IPS DF 4.7 (cell line): ENCODE measurements around the gene USHBP1.

ENCODE experiments used
- DNase-seq: peaks from one replicate; pipeline ENCODE4 v3.0.0-alpha.2; 2013; ENCODE audit warnings: low spot score; ENCODE audit errors: extremely low read depth

The USHBP1 gene

DNA sequence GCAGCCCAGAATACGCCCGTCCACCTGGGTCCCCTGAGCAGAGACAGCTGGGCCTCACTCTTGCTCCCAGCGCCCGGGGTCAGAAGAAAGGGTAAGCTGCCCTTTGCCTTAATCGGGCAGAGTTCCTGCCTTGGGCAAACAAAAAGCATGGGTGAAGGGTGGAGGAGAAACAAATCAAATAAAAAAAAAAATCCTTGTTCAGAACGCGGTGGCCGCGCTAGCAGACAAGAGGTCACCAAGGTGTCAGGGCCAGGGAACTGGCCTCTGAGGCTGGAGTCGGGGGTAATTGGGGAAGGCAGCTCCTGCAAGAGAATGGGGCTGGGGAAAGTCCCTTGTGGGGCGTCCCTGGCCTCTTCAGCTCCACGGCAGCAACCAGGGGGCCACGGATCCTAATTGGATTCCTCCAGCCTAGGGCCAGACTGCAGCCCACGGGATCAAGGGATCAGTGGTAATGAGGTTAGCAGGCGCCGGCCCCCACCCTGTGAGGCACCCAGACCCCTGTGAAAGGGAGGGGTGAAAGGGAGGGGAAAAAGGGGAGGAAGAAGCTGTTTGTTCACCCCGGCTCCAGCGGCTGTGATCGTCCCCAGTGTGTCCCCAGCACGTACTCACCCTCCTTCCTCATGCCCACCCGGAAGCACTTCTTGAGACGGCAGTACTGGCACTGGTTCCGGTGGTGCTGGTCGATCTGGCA, 24.3 kb downstream of the USHBP1 start:
- no peak for DNase-seq

GRCh38 chr19:17237747-17238706, 26.5 kb downstream of the USHBP1 start:
- no peak for DNase-seq

DNA sequence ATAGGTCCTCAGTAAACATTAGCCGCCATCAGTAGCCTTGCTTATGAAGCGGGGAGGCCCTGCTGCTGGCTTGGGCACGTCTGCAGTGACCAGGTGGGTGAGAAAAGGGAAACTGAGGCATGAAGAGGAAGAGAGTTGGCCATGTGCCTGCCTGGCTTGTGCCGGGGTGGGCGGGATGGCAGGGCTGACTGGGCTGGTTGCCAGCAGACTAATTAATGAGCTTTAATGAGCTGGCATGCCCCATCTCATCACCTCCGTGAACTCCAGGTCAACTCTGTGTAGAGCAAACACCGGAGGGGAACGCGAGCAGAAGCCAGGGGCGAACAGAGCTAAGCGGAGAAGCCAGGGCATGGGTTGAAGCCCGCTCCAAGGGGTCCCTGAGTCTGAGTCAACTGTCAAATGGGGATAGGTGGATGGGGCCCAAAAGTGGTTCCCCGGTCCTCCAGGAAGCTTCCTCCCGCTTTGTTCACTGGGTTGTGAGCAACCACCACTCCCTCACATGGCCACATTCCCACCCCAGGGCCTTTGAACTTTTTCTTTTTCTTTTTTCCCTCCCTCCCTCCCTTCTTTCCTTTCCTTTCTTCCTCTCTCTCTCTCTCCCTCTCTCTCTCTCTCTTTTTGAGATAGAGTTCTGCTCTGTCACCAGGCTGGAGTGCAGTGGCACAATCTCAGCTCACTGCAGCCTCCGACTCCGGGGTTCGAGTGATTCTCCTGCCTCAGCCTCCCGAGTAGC, 27.6 kb downstream of the USHBP1 start:
- no peak for DNase-seq

GRCh38 chr19:17235971-17236777, 28.4 kb downstream of the USHBP1 start:
- no peak for DNase-seq

DNA sequence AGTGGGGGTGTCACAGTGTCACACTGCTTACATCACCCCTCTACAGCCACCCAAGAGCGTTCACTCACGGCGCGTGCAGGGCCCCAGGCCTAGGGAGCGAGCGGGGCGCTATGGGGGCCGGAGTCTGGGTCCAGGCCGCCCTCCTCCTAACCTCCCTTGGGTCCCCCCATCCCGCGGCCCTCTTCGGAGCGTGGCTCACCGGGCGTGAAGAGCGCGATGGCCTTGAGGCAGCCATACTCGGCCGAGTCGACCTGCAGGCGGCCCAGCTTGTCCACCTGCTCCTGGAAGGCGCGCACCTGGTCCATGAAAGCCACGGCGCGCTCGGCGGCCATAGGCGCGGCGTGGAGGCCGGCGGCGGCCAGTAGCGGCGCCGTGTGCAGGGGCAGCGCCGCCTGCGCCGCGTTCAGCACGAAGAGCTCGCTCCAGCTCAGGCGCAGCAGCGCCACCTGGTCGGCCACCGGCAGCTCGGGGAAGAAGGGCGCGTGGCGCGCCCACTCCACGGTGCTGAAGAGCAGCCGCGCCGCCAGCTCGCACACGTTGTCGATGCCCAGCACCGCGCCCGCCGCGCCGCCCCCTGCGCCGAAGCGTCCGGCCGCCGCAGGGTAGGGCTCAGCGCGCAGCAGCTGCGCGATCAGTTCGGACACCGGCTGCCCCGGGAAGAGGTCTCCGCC, 29.1 kb downstream of the USHBP1 start:
- DNase-seq: no peak

DNA sequence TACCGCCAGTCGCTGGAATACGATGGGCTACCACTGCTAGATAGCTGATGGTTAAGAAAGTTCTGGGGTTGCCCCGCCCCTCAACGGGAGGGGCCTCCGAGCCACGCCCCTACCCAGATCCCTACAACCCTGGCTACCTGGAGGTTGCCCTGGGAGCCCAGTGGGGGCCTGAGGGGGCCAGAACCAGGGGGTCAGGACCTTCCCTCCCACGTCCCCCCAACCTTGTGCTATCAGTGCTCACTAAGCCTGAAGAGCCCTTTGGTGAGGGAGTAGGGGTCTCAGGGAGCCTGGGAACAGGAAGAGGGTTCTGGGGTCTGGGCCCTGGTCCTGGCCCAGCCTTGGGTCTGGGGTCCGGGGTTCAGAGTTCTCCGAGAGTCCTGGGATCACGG, 29.6 kb downstream of the USHBP1 start:
- DNase-seq: no peak

DNA sequence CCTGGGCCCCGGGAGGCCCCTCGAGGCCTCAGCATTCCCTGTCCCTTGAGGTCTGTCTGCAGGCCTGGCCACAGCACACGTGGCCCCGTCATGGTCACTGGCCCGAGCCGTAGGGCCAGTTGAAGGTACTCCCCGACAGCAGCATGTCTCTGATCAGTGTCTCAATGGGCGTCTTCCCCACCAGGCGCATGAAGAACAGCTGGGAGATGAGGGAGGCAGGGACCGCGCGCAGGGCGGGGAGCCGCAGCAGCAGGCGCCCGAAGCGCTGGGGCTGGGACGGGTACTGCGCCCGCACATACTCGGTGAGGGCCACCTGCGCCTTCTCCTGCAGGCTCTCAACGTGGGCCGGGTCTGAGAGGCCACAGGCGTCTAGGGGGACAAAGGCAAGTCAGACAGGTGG, 32.3 kb downstream of the USHBP1 start:
- no peak for DNase-seq

DNA sequence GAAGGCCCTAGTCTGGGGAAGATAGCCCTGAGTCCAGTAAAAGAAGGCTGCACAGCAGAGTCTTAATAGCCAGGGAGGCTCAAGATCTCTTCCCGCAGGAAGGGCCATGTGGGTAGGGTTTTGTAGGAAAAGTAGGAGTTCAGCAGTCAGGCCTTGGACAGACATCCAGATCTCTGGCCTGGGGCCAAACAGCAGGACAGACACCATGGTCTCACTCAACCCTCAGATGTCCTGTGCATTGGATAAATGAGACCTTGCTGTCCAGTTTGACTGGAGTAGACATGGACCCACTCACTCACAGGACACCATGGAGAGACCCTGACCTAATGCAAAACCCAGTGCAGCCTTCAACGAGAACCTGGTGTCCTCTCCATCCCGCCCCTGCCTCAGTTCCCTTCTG, 34.7 kb downstream of the USHBP1 start:
- DNase-seq: no peak

DNA sequence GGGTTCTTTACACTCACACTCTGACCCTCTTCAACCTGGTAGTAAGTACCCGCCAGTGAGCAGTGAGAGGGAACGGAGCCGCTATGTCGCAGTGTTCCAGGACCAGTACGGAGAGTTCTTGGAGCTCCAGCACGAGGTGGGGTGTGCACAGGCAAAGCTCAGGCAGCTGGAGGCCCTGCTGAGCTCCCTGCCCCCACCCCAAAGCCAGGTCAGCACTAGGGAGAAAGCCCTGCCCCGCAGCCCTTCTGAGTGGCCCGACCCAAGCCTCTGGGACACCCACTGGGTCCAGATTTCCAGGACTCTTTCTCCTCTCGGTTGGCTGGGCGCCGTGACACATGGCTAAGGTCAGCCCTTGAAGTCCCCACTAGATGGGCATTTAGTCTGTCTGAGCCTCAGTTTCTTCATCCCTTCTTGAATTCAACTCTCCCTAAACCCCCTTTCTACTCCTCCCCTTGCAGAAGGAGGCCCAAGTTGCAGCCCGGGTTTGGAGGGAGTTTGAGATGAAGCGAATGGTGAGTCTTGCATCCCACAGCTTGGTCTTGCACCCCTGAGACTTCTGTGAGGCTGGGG, 36.7 kb downstream of the USHBP1 start:
- DNase-seq: no peak

DNA sequence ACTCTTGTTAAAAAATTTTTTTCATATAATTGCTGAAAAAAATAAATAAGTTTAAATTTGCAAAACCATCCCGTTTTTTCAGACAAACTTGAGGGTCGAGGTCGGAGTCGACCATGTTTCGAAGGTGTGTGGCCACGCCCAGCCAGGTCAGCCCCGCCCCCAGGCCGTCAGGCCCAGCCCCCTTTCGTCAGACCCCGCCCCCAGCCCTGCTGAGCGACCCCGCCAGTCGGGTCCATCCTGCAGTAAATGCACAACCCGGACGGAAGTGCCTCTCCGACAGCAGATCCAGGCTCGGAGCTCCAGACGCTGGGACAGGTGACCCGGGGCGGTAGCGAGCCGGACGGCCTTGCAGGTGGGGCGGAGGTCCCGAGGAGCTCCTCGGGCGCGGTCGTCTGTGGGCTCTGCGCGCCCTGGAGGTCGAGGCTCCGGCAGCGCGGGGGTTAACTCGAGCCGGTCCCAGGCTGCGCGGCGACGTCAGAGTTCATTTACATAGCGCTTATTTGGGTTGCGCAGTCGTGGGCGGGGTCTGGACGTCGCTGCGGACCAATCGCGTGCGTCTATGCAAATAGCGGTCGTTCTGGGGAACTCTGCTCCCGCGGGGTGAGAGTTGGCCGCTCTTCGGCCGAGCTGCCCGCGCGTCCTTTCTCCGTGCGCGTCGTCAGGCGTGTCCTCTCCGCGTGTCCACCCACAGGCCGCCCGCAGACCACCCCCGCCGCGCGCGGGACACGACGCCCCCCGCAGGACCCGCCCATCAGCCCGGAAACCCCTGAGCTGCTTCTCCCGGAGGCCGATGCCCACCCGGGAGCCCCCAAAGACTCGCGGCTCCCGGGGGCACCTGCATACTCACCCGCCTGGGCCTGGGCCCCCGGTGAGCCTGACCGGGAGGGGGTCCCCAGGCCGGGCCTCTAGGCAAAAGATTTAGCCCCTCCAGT, 38.3 kb downstream of the USHBP1 start, which contains the start of gene OCEL1:
OCEL1 (plus strand) TSS at position 225 of the 932 bp plus-strand sequence; CDS start at position 247, 22 bp downstream.
- DNase-seq: no peak

GRCh38 chr19:17225053-17225452, 39.5 kb downstream of the USHBP1 start:
- no peak for DNase-seq

DNA sequence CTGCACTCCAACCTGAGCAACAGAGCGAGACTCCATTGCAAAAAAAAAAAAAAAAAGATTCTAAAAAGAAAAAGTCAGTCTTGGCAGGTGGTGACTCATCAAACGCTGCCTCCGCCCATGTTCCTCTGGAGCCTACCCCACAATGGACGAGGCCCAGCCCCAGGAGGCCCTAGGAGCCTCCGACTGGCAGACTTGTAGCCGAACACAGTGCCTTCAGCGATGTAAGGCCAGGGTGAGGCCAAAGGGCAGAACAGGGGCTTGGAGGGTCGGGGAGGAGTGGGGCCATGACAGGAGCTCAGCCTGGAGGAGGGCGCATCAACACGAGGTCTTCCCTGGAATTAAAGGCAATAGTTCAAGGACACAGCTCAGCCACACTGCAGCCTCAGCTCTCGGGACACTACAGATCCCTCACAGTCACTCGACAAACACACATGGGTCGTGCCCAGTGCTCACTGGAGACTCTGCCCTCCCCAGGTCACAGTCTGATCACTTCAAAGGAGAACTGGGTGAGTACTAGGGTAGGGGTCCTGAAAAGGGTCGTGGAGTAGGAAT, 44.3 kb downstream of the USHBP1 start:
- DNase-seq: no peak

DNA sequence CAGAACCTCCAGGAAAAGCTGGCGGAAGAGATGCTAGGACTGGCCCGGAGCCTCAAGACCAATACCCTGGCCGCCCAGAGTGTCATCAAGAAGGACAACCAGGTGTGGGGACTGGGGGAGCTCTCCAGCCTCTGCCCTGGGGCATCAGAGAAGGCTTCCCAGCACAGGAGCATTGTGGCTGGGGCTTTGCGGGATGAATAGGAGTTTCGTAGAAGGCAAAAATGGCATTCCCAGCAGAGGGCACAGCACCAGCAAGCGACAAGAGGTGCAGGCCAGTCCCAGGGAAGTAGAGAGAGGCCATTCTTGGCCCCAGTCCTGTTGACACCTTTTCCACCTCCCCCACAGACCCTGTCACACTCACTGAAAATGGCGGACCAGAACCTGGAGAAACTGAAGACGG, 45.3 kb downstream of the USHBP1 start:
- no peak for DNase-seq

DNA sequence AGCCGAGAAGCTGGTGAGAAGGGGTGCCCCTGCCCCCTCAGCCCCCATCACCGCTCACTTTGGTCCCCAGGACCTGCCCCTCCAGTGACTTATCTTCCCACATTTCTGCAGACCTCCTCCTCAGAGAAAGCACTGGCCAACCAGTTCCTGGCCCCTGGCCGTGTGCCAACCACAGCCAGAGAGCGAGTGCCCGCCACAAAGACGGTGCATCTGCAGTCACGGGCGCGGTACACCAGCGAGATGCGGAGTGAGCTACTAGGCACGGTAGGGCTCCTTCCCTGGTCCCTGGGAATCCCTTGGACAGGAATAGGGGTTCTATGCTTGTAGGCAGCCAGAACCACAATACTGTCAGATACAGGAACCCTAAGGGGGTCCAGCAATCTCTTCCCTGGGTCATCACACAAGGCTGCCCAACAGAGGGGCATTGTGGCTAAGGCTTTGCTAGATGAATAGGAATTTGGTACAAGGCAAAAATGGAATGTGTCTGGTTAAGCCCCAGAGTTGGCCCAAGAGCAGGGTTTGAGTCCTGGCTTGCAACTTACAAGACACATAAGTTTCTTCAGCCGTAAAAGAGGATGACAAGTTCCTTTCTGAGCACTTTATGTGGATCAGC, 48.4 kb downstream of the USHBP1 start:
- DNase-seq: no peak

DNA sequence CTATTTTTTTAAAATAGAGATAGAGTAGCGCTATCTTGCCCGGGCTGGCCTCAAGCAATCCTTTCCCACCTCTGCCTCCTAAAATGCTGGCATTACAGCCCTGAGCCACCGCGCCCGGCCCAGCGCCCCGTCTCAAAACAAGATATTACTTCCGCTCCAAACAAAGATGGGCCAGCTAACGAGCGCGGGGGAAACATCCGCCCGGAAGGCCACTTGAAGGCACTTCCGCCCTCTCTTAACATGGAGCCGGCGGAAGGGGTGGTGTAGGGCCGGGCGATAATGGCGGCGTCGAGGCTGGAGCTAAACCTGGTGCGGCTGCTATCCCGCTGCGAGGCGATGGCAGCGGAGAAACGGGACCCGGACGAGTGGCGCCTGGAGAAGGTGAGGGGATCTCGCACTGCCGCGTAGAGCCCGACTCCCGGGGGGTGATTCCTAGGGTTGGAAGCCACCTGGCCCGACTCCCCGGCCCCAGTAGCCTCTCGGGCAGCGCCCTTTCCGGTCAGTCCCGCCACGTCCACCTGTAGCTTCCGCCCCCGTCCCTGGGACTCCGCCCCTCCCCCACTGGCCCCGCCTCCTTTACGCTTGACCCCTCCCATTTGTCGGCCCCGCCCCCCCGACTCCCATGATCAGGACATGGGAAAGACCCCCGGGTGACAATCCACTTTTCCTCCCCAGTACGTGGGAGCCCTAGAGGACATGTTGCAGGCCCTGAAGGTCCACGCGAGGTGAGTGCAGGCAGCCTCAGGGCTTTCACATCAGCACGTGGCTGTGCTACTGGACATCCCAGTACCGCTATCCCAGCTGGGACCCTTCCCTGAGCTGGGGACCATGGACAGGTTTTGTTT, 49.2 kb downstream of the USHBP1 start, which contains the start of gene USE1:
USE1 (plus strand) TSS at position 231 of the 845 bp plus-strand sequence; CDS start at position 280, 49 bp downstream.
- no peak for DNase-seq

DNA sequence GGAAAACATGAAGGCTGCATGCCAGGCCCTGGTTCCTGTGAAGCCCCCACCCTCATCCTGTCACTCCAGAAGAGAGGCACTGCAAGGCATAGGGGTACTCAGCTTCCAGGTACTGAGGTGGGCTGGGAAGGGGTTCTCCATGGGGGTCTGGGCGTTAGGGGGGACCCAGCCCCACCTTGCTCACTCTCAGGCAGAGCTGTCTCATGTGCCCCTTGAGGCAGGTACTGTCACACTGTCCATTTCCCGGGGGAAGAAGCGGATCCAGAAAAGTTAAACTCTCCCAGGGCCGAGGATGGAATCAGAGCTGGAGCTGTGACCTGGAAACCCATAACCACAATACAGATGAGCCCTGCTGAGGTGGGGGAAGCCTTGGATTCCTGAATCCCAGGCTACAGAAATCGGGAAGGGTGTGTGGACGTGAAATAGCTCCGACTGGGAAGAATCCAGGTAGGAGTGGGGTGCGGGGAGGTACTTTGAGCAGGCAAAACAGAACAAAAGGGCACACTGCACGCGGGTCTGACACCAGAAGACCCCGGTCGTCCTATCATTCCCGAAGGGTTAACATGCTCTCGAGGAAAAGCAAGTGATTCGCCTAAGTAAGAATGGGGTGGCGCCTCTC, 49.9 kb downstream of the USHBP1 start:
- no peak for DNase-seq

- no peak for DNase-seq
Measured at GRCh38 chr19:17213334-17213733, 51.2 kb downstream of the USHBP1 start.
